Measurements from ENCODE around the gene COL23A1. TPM values are rescaled to one million over a fixed set of nuclear protein-coding genes. Genes with fewer than 3 reads are reported as not detected.
"Not testable (repeated sequence)": the region's sequence is repeated elsewhere in the genome, so short reads cannot be mapped to it uniquely, and the experiment has no call there.

COL23A1 gene
- polyA plus RNA-seq, 4 donors, result 5.8 to 13.4 (median 7.7) TPM

- no peak for DNase-seq (ENCODE audit: low read depth in 4 of 4, low spot score in 3 of 4)
Measured at GRCh38 chr5:178371362-178372111, 218.7 kb downstream of the COL23A1 start.

GRCh38 chr5:178370102-178370501 is 220.1 kb downstream of the COL23A1 start:
- DNase-seq (ENCODE audit: low read depth in 4 of 4, low spot score in 3 of 4), result no peak

- DNase-seq (ENCODE audit: low read depth in 4 of 4, low spot score in 3 of 4), result not testable (repeated sequence)
Measured at GRCh38 chr5:178369469-178369868, 220.7 kb downstream of the COL23A1 start.

- DNase-seq (ENCODE audit: low read depth in 4 of 4, low spot score in 3 of 4), result no peak
Measured at GRCh38 chr5:178368716-178369300, 221.4 kb downstream of the COL23A1 start.

GRCh38 chr5:178368274-178368673 is 221.9 kb downstream of the COL23A1 start:
- DNase-seq (ENCODE audit: low read depth in 4 of 4, low spot score in 3 of 4), result no peak

- no peak for DNase-seq (ENCODE audit: low read depth in 4 of 4, low spot score in 3 of 4)
Measured at GRCh38 chr5:178367736-178368120, 222.5 kb downstream of the COL23A1 start.

- DNase-seq (ENCODE audit: low read depth in 4 of 4, low spot score in 3 of 4), result no peak
Measured at GRCh38 chr5:178366998-178367735, 223.0 kb downstream of the COL23A1 start.

GRCh38 chr5:178365501-178366440 is 224.4 kb downstream of the COL23A1 start:
- no peak for DNase-seq (ENCODE audit: low read depth in 4 of 4, low spot score in 3 of 4)

GRCh38 chr5:178364326-178364675 is 225.9 kb downstream of the COL23A1 start:
- DNase-seq (ENCODE audit: low read depth in 4 of 4, low spot score in 3 of 4), result no peak

GRCh38 chr5:178363501-178364325 is 226.5 kb downstream of the COL23A1 start:
- no peak for DNase-seq (ENCODE audit: low read depth in 4 of 4, low spot score in 3 of 4)

- DNase-seq (ENCODE audit: low read depth in 4 of 4, low spot score in 3 of 4), result no peak
Measured at GRCh38 chr5:178361657-178362445, 228.3 kb downstream of the COL23A1 start.

- DNase-seq (ENCODE audit: low read depth in 4 of 4, low spot score in 3 of 4), result no peak
Measured at GRCh38 chr5:178360926-178361235, 229.3 kb downstream of the COL23A1 start.

GRCh38 chr5:178360222-178360925 is 229.8 kb downstream of the COL23A1 start:
- DNase-seq (ENCODE audit: low read depth in 4 of 4, low spot score in 3 of 4), result no peak

GRCh38 chr5:178359738-178360137 is 230.5 kb downstream of the COL23A1 start:
- no peak for DNase-seq (ENCODE audit: low read depth in 4 of 4, low spot score in 3 of 4)

- DNase-seq (ENCODE audit: low read depth in 4 of 4, low spot score in 3 of 4), result no peak
Measured at GRCh38 chr5:178357678-178358077, 232.5 kb downstream of the COL23A1 start.

- DNase-seq (ENCODE audit: low read depth in 4 of 4, low spot score in 3 of 4), result no peak
Measured at GRCh38 chr5:178357121-178357521, 233.1 kb downstream of the COL23A1 start.

- no peak for DNase-seq (ENCODE audit: low read depth in 4 of 4, low spot score in 3 of 4)
Measured at GRCh38 chr5:178356431-178356872, 233.7 kb downstream of the COL23A1 start.

- DNase-seq (ENCODE audit: low read depth in 4 of 4, low spot score in 3 of 4), result no peak
Measured at GRCh38 chr5:178355671-178356070, 234.5 kb downstream of the COL23A1 start.
